Peyer's patch (tissue), 4 donors: ENCODE measurements around the gene PXMP4.

Source experiments
- POLR2A ChIP-seq, 2 donors: fragments of 450-650 bp; IDR thresholded peaks; one replicate each; pipeline ENCODE4 v1.5.1; 2017; ENCODE audit warnings: antibody characterized with exemption in 2 of 2, mild to moderate bottlenecking in 2 of 2, moderate library complexity in 2 of 2
- TF ChIP-seq, protein P1 (sequence below), 6 experiments: fragments of 450-650 bp in 4 of 6; fragments of 200-600 bp in 2 of 6; sonication (generic) in 1 of 6; IDR thresholded peaks; one replicate each; pipeline ENCODE4 v1.5.1; 2017 to 2019; ENCODE audit warnings: antibody characterized with exemption in 6 of 6, mild to moderate bottlenecking in 3 of 6, moderate library complexity in 1 of 6

DNA sequence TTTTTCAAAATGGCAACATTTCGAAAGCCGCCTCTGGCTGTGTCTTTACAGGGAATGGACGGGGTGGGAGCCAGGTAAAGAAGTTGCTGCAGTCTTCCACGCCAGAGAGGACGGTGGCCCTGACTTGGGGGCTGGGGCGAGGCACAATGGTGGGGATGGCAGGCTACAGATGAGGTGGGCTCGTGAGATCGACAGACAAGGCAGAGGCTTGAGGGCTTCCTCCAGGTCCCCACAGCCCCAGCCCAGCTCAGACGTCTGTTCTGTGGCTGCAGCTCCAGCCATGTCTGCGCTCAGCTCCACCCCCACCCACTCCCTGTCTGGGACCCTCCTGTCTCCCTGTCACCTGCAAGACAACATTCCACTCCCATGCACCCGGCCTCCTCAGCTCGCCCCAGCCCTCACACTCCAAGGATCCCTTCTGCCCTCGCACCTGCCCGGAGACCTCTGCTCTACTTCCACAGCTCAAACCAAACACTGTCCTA lies 65.4 kb downstream of the PXMP4 start:
- no peak for TF ChIP-seq POLR2A (IDR thresholded peaks at IDR 0.05)
- TF ChIP-seq, protein P1, sequence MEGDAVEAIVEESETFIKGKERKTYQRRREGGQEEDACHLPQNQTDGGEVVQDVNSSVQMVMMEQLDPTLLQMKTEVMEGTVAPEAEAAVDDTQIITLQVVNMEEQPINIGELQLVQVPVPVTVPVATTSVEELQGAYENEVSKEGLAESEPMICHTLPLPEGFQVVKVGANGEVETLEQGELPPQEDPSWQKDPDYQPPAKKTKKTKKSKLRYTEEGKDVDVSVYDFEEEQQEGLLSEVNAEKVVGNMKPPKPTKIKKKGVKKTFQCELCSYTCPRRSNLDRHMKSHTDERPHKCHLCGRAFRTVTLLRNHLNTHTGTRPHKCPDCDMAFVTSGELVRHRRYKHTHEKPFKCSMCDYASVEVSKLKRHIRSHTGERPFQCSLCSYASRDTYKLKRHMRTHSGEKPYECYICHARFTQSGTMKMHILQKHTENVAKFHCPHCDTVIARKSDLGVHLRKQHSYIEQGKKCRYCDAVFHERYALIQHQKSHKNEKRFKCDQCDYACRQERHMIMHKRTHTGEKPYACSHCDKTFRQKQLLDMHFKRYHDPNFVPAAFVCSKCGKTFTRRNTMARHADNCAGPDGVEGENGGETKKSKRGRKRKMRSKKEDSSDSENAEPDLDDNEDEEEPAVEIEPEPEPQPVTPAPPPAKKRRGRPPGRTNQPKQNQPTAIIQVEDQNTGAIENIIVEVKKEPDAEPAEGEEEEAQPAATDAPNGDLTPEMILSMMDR (IDR thresholded peaks at IDR 0.05) = no peak
